Ishikawa (cell line): ENCODE measurements around the gene TSGA10IP.

Experiments used
- CEBPB ChIP-seq: IDR thresholded peaks from 2 replicates; pipeline ENCODE4 v1.6.1; 2012
- CREB1 ChIP-seq: IDR thresholded peaks from 2 replicates; pipeline ENCODE4 v1.6.1; 2012; ENCODE audit warnings: low read depth
- EGR1 ChIP-seq: IDR thresholded peaks from 2 replicates; pipeline ENCODE4 v1.6.1; 2012
- EP300 ChIP-seq: IDR thresholded peaks from 2 replicates; pipeline ENCODE4 v1.6.1; 2012; ENCODE audit warnings: borderline replicate concordance
- FOXM1 ChIP-seq: IDR thresholded peaks from 2 replicates; pipeline ENCODE4 v1.6.1; 2012; ENCODE audit warnings: low read depth, borderline replicate concordance
- MAX ChIP-seq: IDR thresholded peaks from 2 replicates; pipeline ENCODE4 v1.6.1; 2012
- NFIC ChIP-seq: IDR thresholded peaks from 2 replicates; pipeline ENCODE4 v1.6.1; 2012
- RAD21 ChIP-seq: IDR thresholded peaks from 2 replicates; pipeline ENCODE4 v1.6.1; 2012; ENCODE audit warnings: low read depth
- REST ChIP-seq: IDR thresholded peaks from 2 replicates; pipeline ENCODE4 v1.6.1; 2012; ENCODE audit warnings: low read depth, mild to moderate bottlenecking
- TAF1 ChIP-seq: IDR thresholded peaks from 2 replicates; pipeline ENCODE4 v1.6.1; 2012; ENCODE audit warnings: low read depth, mild to moderate bottlenecking
- TCF12 ChIP-seq: IDR thresholded peaks from 2 replicates; pipeline ENCODE4 v1.6.1; 2012; ENCODE audit warnings: low read depth
- TEAD4 ChIP-seq: IDR thresholded peaks from 2 replicates; pipeline ENCODE4 v1.6.1; 2012
- USF1 ChIP-seq: IDR thresholded peaks from 2 replicates; pipeline ENCODE4 v1.6.1; 2012
- YY1 ChIP-seq: IDR thresholded peaks from 2 replicates; pipeline ENCODE4 v1.6.1; 2012; ENCODE audit warnings: low read depth
- ZBTB7A ChIP-seq: IDR thresholded peaks from 2 replicates; pipeline ENCODE4 v1.6.1; 2012; ENCODE audit warnings: low read depth

Gene TSGA10IP

GRCh38 chr11:65982824-65983588, 37.7 kb downstream of the TSGA10IP start:
- TF ChIP-seq RAD21: no peak

- no peak for TF ChIP-seq YY1
- no peak for TF ChIP-seq TAF1
- no peak for TF ChIP-seq REST
- TF ChIP-seq EP300: no peak
- no peak for TF ChIP-seq RAD21
- no peak for TF ChIP-seq ZBTB7A
Measured at GRCh38 chr11:65983589-65983987, 38.3 kb downstream of the TSGA10IP start.

GRCh38 chr11:65987336-65987735, 42.1 kb downstream of the TSGA10IP start:
- no peak for TF ChIP-seq TAF1
- no peak for TF ChIP-seq FOXM1
- TF ChIP-seq MAX: no peak
- no peak for TF ChIP-seq TEAD4
- no peak for TF ChIP-seq CREB1
- no peak for TF ChIP-seq YY1
- TF ChIP-seq CEBPB: no peak
- no peak for TF ChIP-seq NFIC
- no peak for TF ChIP-seq EP300
- TF ChIP-seq ZBTB7A: no peak
- TF ChIP-seq RAD21: no peak
- TF ChIP-seq EGR1: no peak
- no peak for TF ChIP-seq TCF12
- no peak for TF ChIP-seq REST
- TF ChIP-seq USF1: no peak

- TF ChIP-seq RAD21: peak; percentile 97
- TF ChIP-seq EGR1: no peak
- no peak for TF ChIP-seq MAX
- TF ChIP-seq CREB1: no peak
Measured at GRCh38 chr11:65988791-65989592, 43.7 kb downstream of the TSGA10IP start.

- TF ChIP-seq FOXM1 (no peak), CEBPB (no peak), TAF1 (no peak), CREB1 (no peak), TCF12 (no peak), REST (no peak), YY1 (no peak), EGR1 (no peak), ZBTB7A (no peak), EP300 (no peak)
Measured at GRCh38 chr11:65992056-65992455, 46.8 kb downstream of the TSGA10IP start.
